SHP77 (cell line): ENCODE data around the gene ZNF30.
"Not testable (repeated sequence)": the region's sequence is repeated elsewhere in the genome, so short reads cannot be mapped to it uniquely, and the experiment has no call there.

ENCODE experiments used
- DNase-seq, 2 experiments: peaks; one replicate each; lab custom pipeline; 2025; lab: John Stamatoyannopoulos, UW

Gene ZNF30

GRCh38 chr19:34985249-34986022 lies 58.7 kb downstream of the ZNF30 start:
- DNase-seq, result peak in 1 of 2 experiments; percentile 26

- no peak for DNase-seq
These were observed 61.4 kb downstream of the ZNF30 start for GRCh38 chr19:34988119-34988518.

- no peak for DNase-seq
These were observed 62.6 kb downstream of the ZNF30 start for GRCh38 chr19:34989298-34989697.

- DNase-seq, result no peak
These were observed 64.0 kb downstream of the ZNF30 start for GRCh38 chr19:34990578-34991192.

GRCh38 chr19:34991542-34992333 lies 65.0 kb downstream of the ZNF30 start:
- no peak for DNase-seq

- not testable (repeated sequence) for DNase-seq
These were observed 65.9 kb downstream of the ZNF30 start for GRCh38 chr19:34992582-34992981.

- no peak for DNase-seq
These were observed 67.6 kb downstream of the ZNF30 start for GRCh38 chr19:34994286-34994642.
